ACC112 (cell line): Measurements from ENCODE around the gene UBR7.
"Not testable (repeated sequence)": the region's sequence is repeated elsewhere in the genome, so short reads cannot be mapped to it uniquely, and the experiment has no call there.

Experiments
- H2AFZ ChIP-seq: fragments of 200-600 bp; sonication (generic); one replicate; pipeline ENCODE4 v1.6.0; 2017; ENCODE audit warnings: antibody characterized with exemption, low read length; ENCODE audit not compliant: unreplicated experiment
- H3K27ac ChIP-seq: fragments of 200-600 bp; sonication (generic); 2 replicates; pipeline ENCODE4 v1.5.1; 2014; ENCODE audit warnings: low read depth, mild to moderate bottlenecking, antibody characterized with exemption, low read length, moderate library complexity
- H3K27me3 ChIP-seq: fragments of 200-600 bp; sonication (generic); 2 replicates; pipeline ENCODE4 v1.6.1; 2014; ENCODE audit warnings: mild to moderate bottlenecking, antibody characterized with exemption, low read length, moderate library complexity, mixed read lengths; ENCODE audit not compliant: insufficient read depth
- H3K36me3 ChIP-seq: fragments of 200-600 bp; sonication (generic); 2 replicates; pipeline ENCODE4 v1.6.1; 2016; ENCODE audit warnings: mild to moderate bottlenecking, antibody characterized with exemption, low read length, moderate library complexity, mixed read lengths; ENCODE audit not compliant: insufficient read depth
- H3K4me1 ChIP-seq: fragments of 200-600 bp; sonication (generic); one replicate; pipeline ENCODE4 v1.6.1; 2016; ENCODE audit warnings: low read length, mixed read lengths; ENCODE audit not compliant: insufficient read depth, unreplicated experiment, control insufficient read depth
- H3K4me3 ChIP-seq: fragments of 200-600 bp; sonication (generic); 2 replicates; pipeline ENCODE4 v1.5.1; 2014; ENCODE audit warnings: mild to moderate bottlenecking, low read depth, low read length
- H3K79me2 ChIP-seq: fragments of 200-600 bp; sonication (generic); one replicate; pipeline ENCODE4 v1.6.0; 2016; ENCODE audit warnings: low read length; ENCODE audit not compliant: control insufficient read depth, unreplicated experiment, insufficient read depth

Gene UBR7

GRCh38 chr14:93171376-93171775 is 35.7 kb upstream of the UBR7 start:
- Histone ChIP-seq H3K4me1 (no peaks in the 10 kb centered on the region), H3K27ac (no peak overlapping the region), H2AFZ (no peak overlapping the region), H3K36me3 (no peaks in the 10 kb centered on the region), H3K27me3 (no peaks in the 10 kb centered on the region; the same call in 1 of the 2 replicates), H3K4me3 (no peak overlapping the region), H3K79me2 (no peaks in the 10 kb centered on the region)

GRCh38 chr14:93173943-93174395 is 33.1 kb upstream of the UBR7 start:
- Histone ChIP-seq H3K27me3 (no peaks in the 10 kb centered on the region; the same call in 1 of the 2 replicates), H2AFZ (no peak overlapping the region), H3K79me2 (no peaks in the 10 kb centered on the region), H3K4me1 (no peaks in the 10 kb centered on the region), H3K4me3 (no peak overlapping the region), H3K27ac (no peak overlapping the region), H3K36me3 (no peaks in the 10 kb centered on the region)

GRCh38 chr14:93174731-93175130 is 32.3 kb upstream of the UBR7 start:
- H3K4me3 ChIP-seq, H3K79me2 ChIP-seq, H2AFZ ChIP-seq, H3K36me3 ChIP-seq, H3K27ac ChIP-seq, H3K4me1 ChIP-seq, H3K27me3 ChIP-seq: not testable (repeated sequence)

- no peaks in the 10 kb centered on the region; the same call in 1 of the 2 replicates for H3K27me3 ChIP-seq
- no peak overlapping the region for H2AFZ ChIP-seq
- no peak overlapping the region for H3K4me3 ChIP-seq
- H3K36me3 ChIP-seq, result no peaks in the 10 kb centered on the region
- H3K79me2 ChIP-seq, result no peaks in the 10 kb centered on the region
- no peak overlapping the region for H3K27ac ChIP-seq
- H3K4me1 ChIP-seq, result no peaks in the 10 kb centered on the region
Observed at GRCh38 chr14:93175492-93175891, 31.6 kb upstream of the UBR7 start.

- H2AFZ ChIP-seq, result peak overlapping the region; percentile 92
- H3K4me1 ChIP-seq, result peaks cover 8% of the 10 kb centered on the region
- H3K27me3 ChIP-seq, result no peaks in the 10 kb centered on the region
- peak overlapping the region; percentile 100 for H3K4me3 ChIP-seq
- H3K27ac ChIP-seq, result no peak overlapping the region
- peaks cover 17% of the 10 kb centered on the region for H3K79me2 ChIP-seq
- H3K36me3 ChIP-seq, result no peaks in the 10 kb centered on the region
Observed at GRCh38 chr14:93183596-93184317, 23.3 kb upstream of the UBR7 start.

- Histone ChIP-seq H3K4me3 (peak within 1 kb of the TSS; percentile 100), H3K4me1 (peaks cover 8% of the 10 kb centered on the region), H3K36me3 (no peaks in the 10 kb centered on the region), H3K27ac (peak within 1 kb of the TSS; percentile 84), H3K27me3 (no peaks in the 10 kb centered on the region), H3K79me2 (peaks cover 17% of the 10 kb centered on the region), H2AFZ (peak within 1 kb of the TSS; percentile 99)
Observed at GRCh38 chr14:93184391-93185348, 22.4 kb upstream of the UBR7 start, which contains the start of the genes LYSET and MOAP1. LYSET (plus strand) TSS chr14:93185317; CDS start chr14:93185406, 89 bp downstream. MOAP1 (minus strand) TSS chr14:93184897; CDS start chr14:93184242, 655 bp downstream.

- peak overlapping the region; percentile 99 for H2AFZ ChIP-seq
- H3K4me3 ChIP-seq, result peak overlapping the region; percentile 100
- no peaks in the 10 kb centered on the region for H3K27me3 ChIP-seq
- H3K27ac ChIP-seq, result peak overlapping the region; percentile 84
- peaks cover 8% of the 10 kb centered on the region for H3K4me1 ChIP-seq
- H3K36me3 ChIP-seq, result no peaks in the 10 kb centered on the region
- peaks cover 17% of the 10 kb centered on the region for H3K79me2 ChIP-seq
Observed at GRCh38 chr14:93185349-93185720, 21.7 kb upstream of the UBR7 start.

GRCh38 chr14:93186466-93186865 is 20.6 kb upstream of the UBR7 start:
- H3K4me1 ChIP-seq, result peaks cover 8% of the 10 kb centered on the region
- peaks cover 17% of the 10 kb centered on the region for H3K79me2 ChIP-seq
- H3K27me3 ChIP-seq, result no peaks in the 10 kb centered on the region
- no peak overlapping the region for H3K4me3 ChIP-seq
- H2AFZ ChIP-seq, result no peak overlapping the region
- H3K27ac ChIP-seq, result no peak overlapping the region
- H3K36me3 ChIP-seq, result no peaks in the 10 kb centered on the region

- peaks cover 8% of the 10 kb centered on the region for H3K4me1 ChIP-seq
- H3K4me3 ChIP-seq, result no peak overlapping the region
- no peaks in the 10 kb centered on the region for H3K36me3 ChIP-seq
- H2AFZ ChIP-seq, result no peak overlapping the region
- peaks cover 17% of the 10 kb centered on the region for H3K79me2 ChIP-seq
- no peak overlapping the region for H3K27ac ChIP-seq
- no peaks in the 10 kb centered on the region for H3K27me3 ChIP-seq
Observed at GRCh38 chr14:93186956-93187355, 20.1 kb upstream of the UBR7 start.

- Histone ChIP-seq H3K36me3 (no peaks in the 10 kb centered on the region), H3K27me3 (no peaks in the 10 kb centered on the region), H2AFZ (no peak overlapping the region), H3K4me1 (no peaks in the 10 kb centered on the region), H3K27ac (no peak overlapping the region), H3K79me2 (peaks cover 2% of the 10 kb centered on the region), H3K4me3 (no peak overlapping the region)
Observed at GRCh38 chr14:93195316-93195999, 11.6 kb upstream of the UBR7 start.
